ENCODE measurements around the gene SBF2.

The SBF2 gene

DNA sequence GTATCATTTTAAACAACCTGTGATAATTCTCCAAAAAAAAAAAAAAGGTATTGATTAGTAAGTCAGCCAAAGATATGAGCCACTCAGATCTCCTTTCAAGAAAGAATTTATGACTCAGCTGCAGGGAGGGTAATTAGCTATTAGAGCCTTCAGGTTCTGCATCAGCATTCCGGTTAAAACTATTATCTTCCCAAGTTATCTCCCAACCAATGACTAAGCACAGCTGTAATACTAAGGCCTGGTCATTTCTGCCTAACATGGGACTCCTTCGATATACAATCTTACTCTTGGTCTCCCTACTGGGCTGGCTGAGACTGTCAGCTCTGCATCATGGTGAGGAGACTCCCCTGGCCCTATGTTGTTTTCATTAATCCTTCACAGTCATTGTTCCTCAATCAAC lies 60.4 kb downstream of the SBF2 start:
- TF ChIP-seq GATA2 (IDR thresholded peaks at IDR 0.05; ENCODE audit: low read depth, low read length): no peak
- TF ChIP-seq GATA3 (IDR thresholded peaks at IDR 0.05; ENCODE audit: low read depth, low read length): no peak

DNA sequence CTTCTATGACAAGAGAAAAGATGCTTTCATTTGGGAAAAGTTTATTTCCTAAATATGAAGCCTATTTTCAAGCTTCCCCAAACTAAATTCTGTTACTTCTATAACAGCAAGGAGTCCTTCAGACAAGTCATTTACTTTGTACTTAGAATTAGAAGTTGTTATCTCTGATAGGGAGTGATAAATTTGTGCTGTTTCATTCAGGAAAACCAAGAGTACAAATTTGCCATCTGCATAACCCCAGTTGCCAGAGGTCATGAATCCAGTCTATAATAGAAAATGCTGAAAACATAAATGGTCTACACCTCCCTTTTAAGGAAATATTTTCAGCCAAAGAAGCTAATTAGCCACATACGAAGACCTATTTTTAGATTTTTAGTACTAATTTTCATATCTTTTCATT lies 61.3 kb downstream of the SBF2 start:
- TF ChIP-seq GATA2 (IDR thresholded peaks at IDR 0.05; ENCODE audit: low read depth, low read length) (no peak), GATA3 (IDR thresholded peaks at IDR 0.05; ENCODE audit: low read depth, low read length) (no peak)

DNA sequence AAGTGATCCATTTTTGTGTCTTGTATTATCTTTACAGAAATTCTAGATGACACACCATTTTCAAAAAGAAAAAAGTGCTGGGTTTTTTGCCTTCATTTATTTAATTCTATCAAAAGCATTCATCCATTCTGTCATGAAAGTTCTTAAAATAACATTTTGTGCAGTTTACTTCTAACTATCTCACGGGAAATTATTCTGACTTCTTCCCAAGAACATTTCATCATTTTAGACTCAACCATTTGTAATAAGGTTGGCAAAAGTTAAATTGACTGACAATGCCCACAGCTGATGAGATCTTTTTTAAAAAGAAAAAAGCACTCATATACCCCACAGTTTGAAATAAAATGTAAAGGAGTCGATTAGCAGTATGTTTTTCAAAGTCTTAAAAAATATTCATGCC lies 68.5 kb downstream of the SBF2 start:
- TF ChIP-seq GATA2 (IDR thresholded peaks at IDR 0.05; ENCODE audit: low read depth, low read length) (no peak), GATA3 (IDR thresholded peaks at IDR 0.05; ENCODE audit: low read depth, low read length) (no peak)

DNA sequence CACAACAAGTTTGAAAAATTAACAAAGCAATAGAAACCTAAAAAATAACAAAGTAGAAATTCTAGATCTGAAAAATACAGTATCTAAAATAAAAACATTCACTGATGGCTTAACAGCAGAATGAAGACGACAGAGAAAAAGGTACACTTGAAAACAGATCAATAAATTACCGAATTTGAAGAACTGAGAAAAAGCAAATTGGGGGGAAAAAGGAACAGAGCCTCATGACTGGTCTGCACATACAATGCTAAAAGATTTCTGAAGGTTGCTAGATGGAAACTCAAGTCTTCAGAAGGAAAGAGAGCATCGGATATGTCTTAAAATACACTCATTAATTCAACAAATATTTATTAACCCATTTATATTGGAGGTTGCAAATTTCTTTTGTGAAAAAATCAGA lies 71.6 kb downstream of the SBF2 start:
- no peak for TF ChIP-seq GATA2 (IDR thresholded peaks at IDR 0.05; ENCODE audit: low read depth, low read length)
- TF ChIP-seq GATA3 (IDR thresholded peaks at IDR 0.05; ENCODE audit: low read depth, low read length): no peak

DNA sequence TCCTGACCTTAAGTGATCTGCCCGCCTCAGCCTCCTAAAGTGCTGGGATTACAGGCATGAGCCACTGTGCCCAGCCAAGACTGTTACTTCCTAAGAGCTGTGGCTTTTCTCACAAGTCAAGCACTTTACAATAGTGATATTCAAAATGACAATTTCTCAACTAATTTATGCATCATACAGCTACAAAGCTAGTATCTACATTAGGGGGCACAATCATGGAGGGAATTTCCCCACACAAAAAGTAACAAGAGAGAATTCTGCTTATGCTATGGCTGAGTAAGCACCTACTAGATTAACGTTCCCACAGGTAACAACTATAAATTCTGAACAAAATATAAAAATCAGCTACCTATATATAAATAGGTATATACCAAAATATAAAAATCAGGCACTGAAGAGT lies 72.7 kb downstream of the SBF2 start:
- TF ChIP-seq GATA2 (IDR thresholded peaks at IDR 0.05; ENCODE audit: low read depth, low read length): no peak
- TF ChIP-seq GATA3 (IDR thresholded peaks at IDR 0.05; ENCODE audit: low read depth, low read length): no peak

DNA sequence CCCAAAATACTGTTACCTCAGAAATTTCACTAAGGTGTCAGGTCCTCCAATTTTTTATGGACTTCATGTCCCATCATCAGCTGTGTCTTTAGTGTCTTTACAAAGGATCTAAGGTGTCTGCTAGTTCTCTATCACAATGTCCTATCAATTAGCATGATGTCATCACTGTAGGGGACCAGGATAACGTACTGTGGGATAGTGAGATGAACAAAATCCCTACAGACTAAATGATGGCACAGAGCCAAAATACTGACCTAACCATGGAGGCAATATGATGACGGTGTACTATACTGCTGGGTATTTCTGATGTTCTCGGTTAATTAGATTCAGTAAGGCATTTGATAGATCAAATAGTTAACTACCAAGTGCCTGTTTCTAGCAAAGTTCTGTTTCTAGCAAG lies 82.5 kb downstream of the SBF2 start:
- no peak for TF ChIP-seq GATA2 (IDR thresholded peaks at IDR 0.05; ENCODE audit: low read depth, low read length)
- TF ChIP-seq GATA3 (IDR thresholded peaks at IDR 0.05; ENCODE audit: low read depth, low read length): no peak

DNA sequence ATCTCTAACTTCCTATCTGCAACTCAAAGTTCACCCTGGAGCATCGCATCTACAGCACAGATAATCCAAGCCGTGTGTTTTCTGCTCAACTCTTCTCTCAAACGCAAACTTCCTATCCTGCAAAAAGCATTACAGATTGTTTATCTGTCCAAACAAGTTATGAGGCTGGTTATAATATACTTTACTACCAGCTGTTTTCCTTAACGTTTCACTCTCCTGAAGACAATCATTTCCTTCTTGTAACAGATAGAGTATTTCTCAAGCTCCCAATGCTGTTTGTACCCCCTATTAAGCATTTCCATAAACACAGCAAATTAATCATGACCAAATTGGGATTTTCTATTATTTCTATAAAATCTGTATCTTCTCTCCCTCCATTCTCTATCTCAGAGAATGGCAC lies 84.7 kb downstream of the SBF2 start:
- TF ChIP-seq GATA2 (IDR thresholded peaks at IDR 0.05; ENCODE audit: low read depth, low read length) (no peak), GATA3 (IDR thresholded peaks at IDR 0.05; ENCODE audit: low read depth, low read length) (no peak)

DNA sequence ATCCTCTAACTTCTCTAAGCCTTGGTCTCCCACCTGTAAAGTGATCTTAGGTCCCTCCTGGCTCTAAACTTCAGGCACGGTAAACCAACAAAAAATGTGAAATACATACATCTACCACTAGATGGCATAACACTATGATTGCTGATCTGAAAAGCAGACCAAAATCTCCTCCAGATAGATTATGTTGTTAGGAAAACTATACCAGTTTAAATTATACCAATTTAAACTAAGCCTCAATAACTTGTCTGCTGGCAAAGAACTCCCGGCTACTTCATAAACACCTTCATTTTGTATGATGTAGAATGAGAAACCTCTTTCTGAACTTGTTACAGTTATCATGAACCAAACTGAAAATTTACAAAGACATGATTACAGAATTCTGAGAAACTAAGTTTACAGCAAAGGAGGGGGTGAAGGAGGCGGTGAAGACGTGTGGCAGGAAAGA lies 85.9 kb downstream of the SBF2 start:
- TF ChIP-seq GATA3 (IDR thresholded peaks at IDR 0.05; ENCODE audit: low read depth, low read length): no peak
- TF ChIP-seq GATA2 (IDR thresholded peaks at IDR 0.05; ENCODE audit: low read depth, low read length): no peak

DNA sequence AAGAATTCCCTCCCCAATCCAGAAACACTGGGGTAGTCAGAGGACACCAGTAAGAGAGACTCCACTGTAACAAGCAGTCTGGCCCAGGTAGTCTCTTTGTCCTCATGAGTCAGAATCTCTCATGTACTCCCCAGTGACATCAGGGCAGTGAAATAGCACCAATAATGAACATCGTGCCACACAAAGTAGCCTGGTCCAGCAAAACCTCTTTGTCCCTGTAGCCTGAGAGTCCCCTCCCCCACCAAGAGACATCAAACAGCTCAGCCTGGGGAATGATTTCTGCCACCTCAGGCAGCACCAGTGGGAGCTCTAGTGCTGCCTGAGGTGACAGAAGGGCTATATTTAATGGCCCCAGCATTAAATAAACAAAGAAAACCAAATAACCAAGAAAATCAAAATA lies 88.1 kb downstream of the SBF2 start:
- no peak for TF ChIP-seq GATA2 (IDR thresholded peaks at IDR 0.05; ENCODE audit: low read depth, low read length)
- no peak for TF ChIP-seq GATA3 (IDR thresholded peaks at IDR 0.05; ENCODE audit: low read depth, low read length)

DNA sequence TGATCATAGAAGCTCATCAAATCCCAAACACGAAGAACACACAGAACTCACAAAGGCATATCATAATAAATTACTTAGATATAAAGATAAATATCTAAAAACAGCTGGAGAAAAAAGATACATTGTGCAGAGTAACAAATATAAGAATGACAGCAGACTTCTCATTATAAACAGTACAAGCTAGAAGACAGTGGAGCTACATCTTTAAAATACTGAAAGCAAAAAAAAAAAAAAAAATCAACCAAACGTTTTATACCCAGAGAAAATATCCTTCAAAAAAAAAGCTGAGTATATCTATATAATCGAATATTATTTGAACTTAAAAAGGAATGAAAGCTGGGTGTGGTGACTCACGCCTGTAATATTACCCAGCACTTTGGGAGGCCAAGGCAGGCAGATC lies 90.0 kb downstream of the SBF2 start:
- TF ChIP-seq GATA2 (IDR thresholded peaks at IDR 0.05; ENCODE audit: low read depth, low read length) (no peak), GATA3 (IDR thresholded peaks at IDR 0.05; ENCODE audit: low read depth, low read length) (no peak)

DNA sequence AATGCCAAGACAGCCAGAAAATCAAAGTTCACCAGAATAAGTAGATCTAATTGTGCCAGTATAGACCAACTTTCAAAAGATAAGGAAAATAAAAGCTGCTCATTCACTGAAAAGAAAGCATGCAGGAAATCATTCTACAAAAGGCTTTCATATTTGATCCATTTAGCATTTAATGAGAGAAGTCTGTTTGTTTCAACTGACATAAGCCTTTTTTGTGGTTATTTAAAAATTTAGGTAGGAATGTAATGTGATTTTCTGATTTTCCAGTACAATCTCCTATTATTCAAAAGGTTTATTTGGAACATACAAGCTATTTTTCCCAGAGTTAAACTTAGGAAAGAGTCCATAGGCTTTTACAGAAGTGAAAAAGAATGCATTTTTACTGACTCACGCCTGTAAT lies 92.7 kb downstream of the SBF2 start:
- TF ChIP-seq GATA2 (IDR thresholded peaks at IDR 0.05; ENCODE audit: low read depth, low read length): no peak
- no peak for TF ChIP-seq GATA3 (IDR thresholded peaks at IDR 0.05; ENCODE audit: low read depth, low read length)

DNA sequence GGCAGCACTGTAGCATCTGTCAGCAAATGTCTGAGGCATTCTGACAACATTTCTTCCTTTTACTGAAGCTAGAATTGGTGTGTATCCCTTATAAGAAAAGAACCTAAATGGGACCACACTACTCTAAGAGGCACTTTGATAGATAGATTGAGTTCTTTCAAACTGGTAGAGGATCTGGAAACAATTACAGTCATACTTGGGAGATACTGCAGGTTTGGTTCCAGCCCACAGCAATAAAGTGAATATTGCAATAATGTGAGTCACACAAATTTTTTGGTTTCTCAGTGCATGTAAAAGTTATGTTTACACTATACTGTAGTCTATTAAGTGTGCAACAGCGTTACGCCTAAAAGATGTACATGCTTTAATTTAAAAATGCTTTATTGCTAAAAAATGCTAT lies 96.9 kb downstream of the SBF2 start:
- TF ChIP-seq GATA3 (IDR thresholded peaks at IDR 0.05; ENCODE audit: low read depth, low read length) (no peak), GATA2 (IDR thresholded peaks at IDR 0.05; ENCODE audit: low read depth, low read length) (no peak)

DNA sequence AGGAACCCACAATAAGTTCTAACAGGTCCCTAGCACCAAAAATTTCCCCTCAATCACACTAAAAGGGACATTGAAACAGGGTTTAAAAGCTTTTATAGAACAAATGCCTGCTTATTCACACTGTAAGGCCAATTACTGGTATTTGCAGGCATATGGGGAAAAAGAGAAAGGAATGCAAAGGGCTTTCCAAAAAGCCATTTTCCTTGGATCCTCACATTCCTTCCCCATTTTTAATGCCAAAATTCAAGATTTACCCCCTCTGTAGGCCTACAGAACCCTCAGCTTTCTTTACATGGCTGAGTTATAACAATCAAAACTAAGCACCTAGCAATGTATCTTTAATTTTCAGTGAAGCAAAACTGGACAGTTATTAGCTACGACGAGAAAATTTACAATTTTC lies 102.0 kb downstream of the SBF2 start:
- no peak for TF ChIP-seq GATA2 (IDR thresholded peaks at IDR 0.05; ENCODE audit: low read depth, low read length)

DNA sequence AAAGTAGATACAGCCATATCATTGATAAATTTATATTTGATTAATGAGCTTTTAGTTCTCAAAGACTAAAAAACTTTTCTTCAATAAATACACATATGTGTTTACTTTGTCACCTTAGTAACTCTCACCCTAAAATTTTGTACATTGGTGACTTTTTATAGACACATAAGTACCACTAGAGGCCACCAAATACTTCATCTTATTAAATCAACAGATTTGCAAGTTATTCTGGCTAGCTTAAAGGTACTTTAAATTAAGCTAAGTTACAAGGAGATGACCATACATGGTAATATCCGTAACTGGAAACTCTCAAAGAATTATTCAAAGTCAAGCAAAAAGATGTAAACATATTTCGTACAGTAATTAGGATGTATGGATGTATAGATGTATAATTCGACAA lies 112.2 kb downstream of the SBF2 start:
- TF ChIP-seq GATA3 (IDR thresholded peaks at IDR 0.05; ENCODE audit: low read depth, low read length) (no peak), GATA2 (IDR thresholded peaks at IDR 0.05; ENCODE audit: low read depth, low read length) (no peak)

DNA sequence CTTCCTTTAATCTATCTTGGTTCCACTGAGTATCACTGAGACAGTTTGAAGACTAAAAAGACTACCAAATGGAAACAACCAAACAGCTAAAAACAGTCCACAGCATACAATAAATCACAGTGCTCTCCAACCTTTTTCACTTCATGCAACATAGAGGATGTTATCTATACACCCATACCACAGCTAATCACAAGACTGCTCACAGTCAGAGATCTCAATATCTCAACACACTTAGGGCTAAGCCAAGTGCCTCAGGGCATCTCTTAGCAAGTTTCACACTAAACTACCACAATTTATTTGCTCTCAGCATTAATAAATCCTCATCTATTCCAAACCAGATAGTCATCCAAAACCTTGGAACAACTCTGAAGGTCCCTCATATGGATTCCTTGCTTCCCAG lies 129.4 kb downstream of the SBF2 start:
- TF ChIP-seq GATA2 (IDR thresholded peaks at IDR 0.05; ENCODE audit: low read depth, low read length): no peak
- no peak for TF ChIP-seq GATA3 (IDR thresholded peaks at IDR 0.05; ENCODE audit: low read depth, low read length)

DNA sequence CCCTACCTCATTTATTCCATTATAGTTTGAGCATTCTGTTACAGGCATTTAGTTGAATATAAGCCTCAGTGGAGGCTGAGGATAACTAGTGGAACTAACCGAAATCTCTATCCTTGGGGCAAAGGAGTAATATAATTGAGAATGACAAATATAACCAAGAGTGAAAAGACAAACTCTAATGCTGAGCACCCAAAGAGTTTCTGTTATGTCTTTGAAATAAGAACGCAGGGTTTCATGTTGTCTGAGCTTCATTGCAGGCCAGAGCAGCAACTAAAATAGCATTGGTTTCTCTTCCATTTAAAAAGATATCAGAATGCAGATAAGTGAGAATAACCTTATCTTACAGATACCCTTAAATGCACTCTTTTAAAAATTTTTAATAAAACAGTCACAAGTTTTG lies 131.8 kb downstream of the SBF2 start:
- TF ChIP-seq GATA3 (IDR thresholded peaks at IDR 0.05; ENCODE audit: low read depth, low read length): no peak
- TF ChIP-seq GATA2 (IDR thresholded peaks at IDR 0.05; ENCODE audit: low read depth, low read length): no peak

All from SH-SY5Y (cell line).